ENCODE results near the gene OR10T2.
"Not testable (repeated sequence)": the region's sequence is repeated elsewhere in the genome, so short reads cannot be mapped to it uniquely, and the experiment has no call there.

OR10T2 gene

GRCh38 chr1:158354255-158354654 is 45.0 kb downstream of the OR10T2 start:
- Histone ChIP-seq H3K36me3 (ENCODE audit: control insufficient read depth in 2 of 2, insufficient read depth in 1 of 2, low read length in 2 of 2) (no peaks in the 10 kb centered on the region), H3K9me3 (ENCODE audit: control insufficient read depth, insufficient read depth, low read depth, low read length) (no peaks in the 10 kb centered on the region), H3K4me1 (ENCODE audit: control insufficient read depth, insufficient read depth, low read length) (no peaks in the 10 kb centered on the region), H3K27ac (ENCODE audit: extremely low read depth, low read depth, low read length) (no peak overlapping the region), H3K4me3 (ENCODE audit: low read depth, low read length) (no peak overlapping the region)
- no peak for TF ChIP-seq KLF17 (tag by site-specific recombination; IDR thresholded peaks at IDR 0.05)
- ChIA-PET POLR2A (no interaction called here), CTCF (interaction anchor here (0.6 kb wide), 1 partner anchor 19 kb away, joined by 4 read pairs; no protein-coding TSS in a partner anchor)

GRCh38 chr1:158353303-158354075 is 45.8 kb downstream of the OR10T2 start, which contains the start of gene CD1E:
Gene CD1E (plus strand): TSS chr1:158353894. CDS start chr1:158353989, 95 bp downstream.
- ChIA-PET CTCF (interaction anchor here (0.6 to 0.7 kb wide), 3 partner anchors 18 to 795 kb away, joined by 3 to 4 read pairs (median 4); no protein-coding TSS in a partner anchor), POLR2A (no interaction called here)
- H3K4me3 ChIP-seq (ENCODE audit: low read depth, low read length) = no peak within 1 kb of the TSS
- H3K9me3 ChIP-seq (ENCODE audit: control insufficient read depth, insufficient read depth, low read depth, low read length) = no peaks in the 10 kb centered on the region
- no peak within 1 kb of the TSS for H3K27ac ChIP-seq (ENCODE audit: extremely low read depth, low read depth, low read length)
- TF ChIP-seq ZNF48 (tag by site-specific recombination; IDR thresholded peaks at IDR 0.05) = no peak
- no peak for TF ChIP-seq ZNF132 (tag by site-specific recombination; IDR thresholded peaks at IDR 0.05; ENCODE audit: borderline replicate concordance)
- TF ChIP-seq ZNF112 (tag by site-specific recombination; IDR thresholded peaks at IDR 0.05) = no peak
- TF ChIP-seq INSM2 (tag by site-specific recombination; IDR thresholded peaks at IDR 0.05) = no peak
- TF ChIP-seq ZBTB8A (tag by site-specific recombination; IDR thresholded peaks at IDR 0.05) = no peak
- TF ChIP-seq AEBP2 (tag by site-specific recombination; IDR thresholded peaks at IDR 0.05; ENCODE audit: borderline replicate concordance) = no peak
- TF ChIP-seq ZNF23 (tag by site-specific recombination; IDR thresholded peaks at IDR 0.05; ENCODE audit: borderline replicate concordance) = no peak
- TF ChIP-seq ZFP3 (tag by site-specific recombination; IDR thresholded peaks at IDR 0.05; ENCODE audit: low read depth) = no peak
- TF ChIP-seq ZNF514 (tag by site-specific recombination; IDR thresholded peaks at IDR 0.05) = no peak
- TF ChIP-seq ZNF354C (tag by site-specific recombination; IDR thresholded peaks at IDR 0.05; ENCODE audit: borderline replicate concordance, low read depth) = no peak
- no peak for TF ChIP-seq ZNF596 (tag by site-specific recombination; IDR thresholded peaks at IDR 0.05)
- TF ChIP-seq ZNF501 (tag by site-specific recombination; IDR thresholded peaks at IDR 0.05) = no peak
- no peak for TF ChIP-seq ZNF558 (tag by site-specific recombination; IDR thresholded peaks at IDR 0.05)
- no peak for TF ChIP-seq ZNF639 (tag by site-specific recombination; IDR thresholded peaks at IDR 0.05)
- no peak for TF ChIP-seq ZNF391 (tag by site-specific recombination; IDR thresholded peaks at IDR 0.05; ENCODE audit: borderline replicate concordance, low read depth)
- no peaks in the 10 kb centered on the region for H3K4me1 ChIP-seq (ENCODE audit: control insufficient read depth, insufficient read depth, low read length)
- H3K36me3 ChIP-seq (ENCODE audit: control insufficient read depth in 2 of 2, insufficient read depth in 1 of 2, low read length in 2 of 2) = no peaks in the 10 kb centered on the region

- H3K4me1 ChIP-seq (ENCODE audit: control insufficient read depth, insufficient read depth, low read length); POLR2A ChIA-PET; H3K9me3 ChIP-seq (ENCODE audit: control insufficient read depth, insufficient read depth, low read depth, low read length); H3K4me3 ChIP-seq (ENCODE audit: low read depth, low read length); CTCF ChIA-PET; H3K36me3 ChIP-seq (ENCODE audit: control insufficient read depth in 2 of 2, insufficient read depth in 1 of 2, low read length in 2 of 2); H3K27ac ChIP-seq (ENCODE audit: extremely low read depth, low read depth, low read length): not testable (repeated sequence)
Observed at GRCh38 chr1:158348946-158349345, 50.3 kb downstream of the OR10T2 start.

Data from HEK293 (cell line).